Activated T-helper 2 cell treated with anti-CD3 and anti-CD28 coated beads, Interferon-gamma antibody, Interleukin-2, Interleukin-4, amounts not matched to agents 10 μg/mL and 5 μg/mL and 100 μg/mL, durations not matched to agents 14 hours and 24 hours and 36 hours (primary cell): Measurements from ENCODE around the gene STRA6. TPM values are rescaled to one million over a fixed set of nuclear protein-coding genes. Genes with fewer than 3 reads are reported as not detected.

Source experiments
- DNase-seq: peaks from one replicate; pipeline ENCODE4 v3.0.0; 2021; ENCODE audit warnings: low spot score
- H3K27ac Mint-ChIP-seq: one replicate; pipeline ENCODE4 v1.8.0; 2021; ENCODE audit warnings: mixed read lengths
- H3K27me3 Mint-ChIP-seq: one replicate; pipeline ENCODE4 v1.8.0; 2021; ENCODE audit warnings: low read depth, mixed read lengths
- H3K36me3 Mint-ChIP-seq: one replicate; pipeline ENCODE4 v1.8.0; 2021; ENCODE audit warnings: low read depth, mixed read lengths
- H3K4me1 Mint-ChIP-seq: one replicate; pipeline ENCODE4 v1.8.0; 2021; ENCODE audit warnings: low read depth, mixed read lengths
- H3K4me3 Mint-ChIP-seq: one replicate; pipeline ENCODE4 v1.8.0; 2021; ENCODE audit warnings: low read depth, mild to moderate bottlenecking, moderate library complexity, mixed read lengths
- H3K9me3 Mint-ChIP-seq: one replicate; pipeline ENCODE4 v1.8.0; 2021; ENCODE audit warnings: mixed read lengths
- intact Hi-C: fragments of 100-400 bp; cut with micrococcal nuclease; formaldehyde crosslinking; loops from one replicate; pipeline ENCODE4 v1.15.1; 2023
- total RNA-seq: library from RNA; stranded (reverse); gene quantifications from 2 replicates; pipeline ENCODE4 v1.2.3, GENCODE V29; 2022

STRA6 gene
- total RNA-seq, 1 donor from 2014 or later = not detected

- no peaks in the 10 kb centered on the region for H3K9me3 Mint-ChIP-seq
- H3K27ac Mint-ChIP-seq = no peak overlapping the region
- intact Hi-C loops = no loop called here
- no peaks in the 10 kb centered on the region for H3K27me3 Mint-ChIP-seq
- H3K4me3 Mint-ChIP-seq = no peak overlapping the region
- no peak for DNase-seq
- no peaks in the 10 kb centered on the region for H3K4me1 Mint-ChIP-seq
- H3K36me3 Mint-ChIP-seq = no peaks in the 10 kb centered on the region
These were observed 7.7 kb downstream of the STRA6 start for GRCh38 chr15:74194572-74195559.

GRCh38 chr15:74193905-74194304 lies 8.7 kb downstream of the STRA6 start:
- H3K4me3 Mint-ChIP-seq = no peak overlapping the region

GRCh38 chr15:74193299-74193718 lies 9.3 kb downstream of the STRA6 start:
- Mint-ChIP-seq H3K4me3 (no peak overlapping the region), H3K4me1 (no peaks in the 10 kb centered on the region), H3K27ac (no peak overlapping the region), H3K27me3 (no peaks in the 10 kb centered on the region), H3K9me3 (no peaks in the 10 kb centered on the region), H3K36me3 (no peaks in the 10 kb centered on the region)
- intact Hi-C loops = no loop called here
- no peak for DNase-seq

More at GRCh38 chr15:74193905-74194304, 8.7 kb downstream of the STRA6 start:
- intact Hi-C loops = no loop called here
- Mint-ChIP-seq H3K9me3 (no peaks in the 10 kb centered on the region), H3K36me3 (no peaks in the 10 kb centered on the region), H3K27ac (no peak overlapping the region), H3K4me1 (no peaks in the 10 kb centered on the region), H3K27me3 (no peaks in the 10 kb centered on the region)
- no peak for DNase-seq

GRCh38 chr15:74192751-74193150 lies 9.8 kb downstream of the STRA6 start:
- H3K9me3 Mint-ChIP-seq = no peaks in the 10 kb centered on the region
- no peak overlapping the region for H3K4me3 Mint-ChIP-seq
- H3K27ac Mint-ChIP-seq = no peak overlapping the region
- intact Hi-C loops = no loop called here
- H3K36me3 Mint-ChIP-seq = no peaks in the 10 kb centered on the region
- no peaks in the 10 kb centered on the region for H3K27me3 Mint-ChIP-seq
- H3K4me1 Mint-ChIP-seq = no peaks in the 10 kb centered on the region
- DNase-seq = no peak

- Mint-ChIP-seq H3K4me3 (no peak overlapping the region), H3K27ac (no peak overlapping the region), H3K9me3 (no peaks in the 10 kb centered on the region), H3K4me1 (no peaks in the 10 kb centered on the region), H3K36me3 (no peaks in the 10 kb centered on the region), H3K27me3 (no peaks in the 10 kb centered on the region)
- DNase-seq = no peak
- intact Hi-C loops = no loop called here
These were observed 10.8 kb downstream of the STRA6 start for GRCh38 chr15:74191798-74192197.

GRCh38 chr15:74188216-74188615 lies 14.4 kb downstream of the STRA6 start:
- intact Hi-C loops = no loop called here
- Mint-ChIP-seq H3K36me3 (no peaks in the 10 kb centered on the region), H3K27ac (no peak overlapping the region), H3K9me3 (no peaks in the 10 kb centered on the region), H3K4me1 (no peaks in the 10 kb centered on the region), H3K27me3 (no peaks in the 10 kb centered on the region), H3K4me3 (no peak overlapping the region)
- DNase-seq = no peak

GRCh38 chr15:74185710-74186348 lies 16.8 kb downstream of the STRA6 start:
- Mint-ChIP-seq H3K27me3 (no peaks in the 10 kb centered on the region), H3K4me1 (no peaks in the 10 kb centered on the region), H3K4me3 (no peak overlapping the region), H3K36me3 (no peaks in the 10 kb centered on the region), H3K9me3 (no peaks in the 10 kb centered on the region), H3K27ac (no peak overlapping the region)
- no peak for DNase-seq
- intact Hi-C loops = no loop called here

GRCh38 chr15:74184582-74185091 lies 17.9 kb downstream of the STRA6 start:
- Mint-ChIP-seq H3K27ac (no peak overlapping the region), H3K4me1 (no peaks in the 10 kb centered on the region), H3K36me3 (no peaks in the 10 kb centered on the region), H3K27me3 (no peaks in the 10 kb centered on the region), H3K9me3 (no peaks in the 10 kb centered on the region), H3K4me3 (no peak overlapping the region)
- intact Hi-C loops = no loop called here
- no peak for DNase-seq

GRCh38 chr15:74182131-74182530 lies 20.5 kb downstream of the STRA6 start:
- H3K36me3 Mint-ChIP-seq = no peaks in the 10 kb centered on the region
- DNase-seq = no peak
- H3K4me1 Mint-ChIP-seq = no peaks in the 10 kb centered on the region
- H3K4me3 Mint-ChIP-seq = no peak overlapping the region
- no peak overlapping the region for H3K27ac Mint-ChIP-seq
- H3K27me3 Mint-ChIP-seq = no peaks in the 10 kb centered on the region
- no peaks in the 10 kb centered on the region for H3K9me3 Mint-ChIP-seq
- intact Hi-C loops = no loop called here

GRCh38 chr15:74180881-74181602 lies 21.5 kb downstream of the STRA6 start:
- no peaks in the 10 kb centered on the region for H3K27me3 Mint-ChIP-seq
- intact Hi-C loops = no loop called here
- no peaks in the 10 kb centered on the region for H3K4me1 Mint-ChIP-seq
- H3K9me3 Mint-ChIP-seq = no peaks in the 10 kb centered on the region
- DNase-seq = no peak
- no peak overlapping the region for H3K27ac Mint-ChIP-seq
- no peaks in the 10 kb centered on the region for H3K36me3 Mint-ChIP-seq
- H3K4me3 Mint-ChIP-seq = no peak overlapping the region

GRCh38 chr15:74179983-74180880 lies 22.4 kb downstream of the STRA6 start:
- intact Hi-C loops = no loop called here
- DNase-seq = no peak
- no peak overlapping the region for H3K27ac Mint-ChIP-seq
- H3K9me3 Mint-ChIP-seq = no peaks in the 10 kb centered on the region
- H3K4me3 Mint-ChIP-seq = no peak overlapping the region
- no peaks in the 10 kb centered on the region for H3K36me3 Mint-ChIP-seq
- H3K27me3 Mint-ChIP-seq = no peaks in the 10 kb centered on the region
- H3K4me1 Mint-ChIP-seq = no peaks in the 10 kb centered on the region
